GM12892 (cell line): ENCODE results near the gene DOK7.

Experiments
- POLR2A ChIP-seq: IDR thresholded peaks from 2 replicates; pipeline ENCODE4 v1.6.1; 2011; ENCODE audit warnings: low read depth, low read length, control low read depth
- POLR2AphosphoS5 ChIP-seq: IDR thresholded peaks from 2 replicates; pipeline ENCODE4 v1.6.1; 2011; ENCODE audit warnings: low read depth, low read length, control low read depth

DNA sequence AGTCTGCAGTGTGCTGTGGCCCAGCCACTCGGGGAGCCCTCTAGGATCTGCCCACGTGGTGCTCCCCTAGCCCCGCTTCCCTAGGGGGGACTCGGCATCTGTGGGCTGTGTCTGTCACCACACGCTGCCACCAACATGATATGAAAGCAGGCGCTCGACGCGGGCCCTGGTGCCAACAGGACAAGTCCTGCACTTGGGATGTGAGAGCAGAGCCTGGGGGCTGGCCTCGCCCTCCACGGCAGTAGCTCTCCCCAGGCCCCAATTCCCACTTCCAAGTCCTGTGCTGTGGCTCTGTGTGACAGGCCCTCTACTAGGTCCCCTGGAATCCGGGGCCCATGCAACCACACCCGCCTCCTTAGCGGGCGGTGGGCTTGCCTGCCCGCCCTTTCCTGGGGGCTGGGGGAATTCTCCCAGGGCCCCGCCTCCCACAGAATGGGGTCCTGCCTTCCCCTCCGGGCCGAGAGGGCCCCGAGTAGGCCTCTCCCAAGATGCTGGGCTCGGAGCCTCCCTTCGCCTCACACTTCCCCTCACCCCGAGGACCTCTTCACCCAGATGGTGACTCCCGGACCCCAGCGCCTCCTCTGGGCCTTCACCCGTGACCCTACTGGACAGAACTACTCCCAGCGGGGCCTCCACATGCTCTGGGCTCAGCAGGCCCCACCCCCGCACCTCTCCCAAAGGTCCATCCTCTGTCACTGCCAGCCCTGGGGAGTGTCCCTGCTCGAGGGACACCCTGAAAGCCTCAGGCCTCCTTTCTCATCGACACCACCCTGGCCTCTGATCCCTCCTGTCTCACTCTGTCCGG is 57.9 kb downstream of the DOK7 start:
- TF ChIP-seq POLR2A, result no peak
- TF ChIP-seq POLR2AphosphoS5, result no peak
